PFSK-1 (cell line): ENCODE results near the gene UNC45A.

ENCODE experiments used
- FOXP2 ChIP-seq: optimal IDR thresholded peaks from 2 replicates; pipeline ENCODE3; 2011; ENCODE audit warnings: borderline replicate concordance, control low read depth, inconsistent platforms; ENCODE audit not compliant: insufficient read depth; ENCODE audit errors: extremely low read length, extremely low read depth
- TF ChIP-seq, protein P1 (sequence below), 2 experiments: IDR thresholded peaks; 2 replicates each; pipeline versions ENCODE4 v1.6.1 to v1.8.0; 2011 to 2012; ENCODE audit warnings: low read depth in 2 of 2, low read length in 2 of 2, control low read depth in 1 of 2, inconsistent platforms in 1 of 2, mild to moderate bottlenecking in 1 of 2, moderate library complexity in 1 of 2; ENCODE audit not compliant: insufficient read depth in 1 of 2

- TF ChIP-seq, protein P1, sequence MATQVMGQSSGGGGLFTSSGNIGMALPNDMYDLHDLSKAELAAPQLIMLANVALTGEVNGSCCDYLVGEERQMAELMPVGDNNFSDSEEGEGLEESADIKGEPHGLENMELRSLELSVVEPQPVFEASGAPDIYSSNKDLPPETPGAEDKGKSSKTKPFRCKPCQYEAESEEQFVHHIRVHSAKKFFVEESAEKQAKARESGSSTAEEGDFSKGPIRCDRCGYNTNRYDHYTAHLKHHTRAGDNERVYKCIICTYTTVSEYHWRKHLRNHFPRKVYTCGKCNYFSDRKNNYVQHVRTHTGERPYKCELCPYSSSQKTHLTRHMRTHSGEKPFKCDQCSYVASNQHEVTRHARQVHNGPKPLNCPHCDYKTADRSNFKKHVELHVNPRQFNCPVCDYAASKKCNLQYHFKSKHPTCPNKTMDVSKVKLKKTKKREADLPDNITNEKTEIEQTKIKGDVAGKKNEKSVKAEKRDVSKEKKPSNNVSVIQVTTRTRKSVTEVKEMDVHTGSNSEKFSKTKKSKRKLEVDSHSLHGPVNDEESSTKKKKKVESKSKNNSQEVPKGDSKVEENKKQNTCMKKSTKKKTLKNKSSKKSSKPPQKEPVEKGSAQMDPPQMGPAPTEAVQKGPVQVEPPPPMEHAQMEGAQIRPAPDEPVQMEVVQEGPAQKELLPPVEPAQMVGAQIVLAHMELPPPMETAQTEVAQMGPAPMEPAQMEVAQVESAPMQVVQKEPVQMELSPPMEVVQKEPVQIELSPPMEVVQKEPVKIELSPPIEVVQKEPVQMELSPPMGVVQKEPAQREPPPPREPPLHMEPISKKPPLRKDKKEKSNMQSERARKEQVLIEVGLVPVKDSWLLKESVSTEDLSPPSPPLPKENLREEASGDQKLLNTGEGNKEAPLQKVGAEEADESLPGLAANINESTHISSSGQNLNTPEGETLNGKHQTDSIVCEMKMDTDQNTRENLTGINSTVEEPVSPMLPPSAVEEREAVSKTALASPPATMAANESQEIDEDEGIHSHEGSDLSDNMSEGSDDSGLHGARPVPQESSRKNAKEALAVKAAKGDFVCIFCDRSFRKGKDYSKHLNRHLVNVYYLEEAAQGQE (IDR thresholded peaks at IDR 0.05; ENCODE audit: insufficient read depth in 1 of 2, low read depth in 2 of 2, low read length in 2 of 2), result no peak
- TF ChIP-seq FOXP2, result no peak
Observed at GRCh38 chr15:90931575-90931827, 3.6 kb upstream of the UNC45A start.
